HG03442 (cell line): ENCODE measurements around the gene SPATA20.

ENCODE experiments used
- ATAC-seq: cut with Tn5 transposase; IDR thresholded peaks from one replicate; pipeline ENCODE4 v1.9.1; 2021; ENCODE audit warnings: mild to moderate bottlenecking, moderate library complexity; ENCODE audit not compliant: unreplicated experiment

The SPATA20 gene

GRCh38 chr17:50573866-50574611, 27.1 kb downstream of the SPATA20 start:
- no peak for ATAC-seq

- ATAC-seq = no peak
Observed at GRCh38 chr17:50575581-50576210, 28.7 kb downstream of the SPATA20 start.

GRCh38 chr17:50576864-50577263, 29.9 kb downstream of the SPATA20 start:
- no peak for ATAC-seq

- ATAC-seq = no peak
Observed at GRCh38 chr17:50577451-50577954, 30.5 kb downstream of the SPATA20 start.

GRCh38 chr17:50578173-50578572, 31.2 kb downstream of the SPATA20 start:
- no peak for ATAC-seq

- ATAC-seq = no peak
Observed at GRCh38 chr17:50579399-50579798, 32.4 kb downstream of the SPATA20 start.

GRCh38 chr17:50580646-50581045, 33.7 kb downstream of the SPATA20 start:
- no peak for ATAC-seq

- ATAC-seq = no peak
Observed at GRCh38 chr17:50581316-50581715, 34.3 kb downstream of the SPATA20 start.

- no peak for ATAC-seq
Observed at GRCh38 chr17:50582741-50583140, 35.8 kb downstream of the SPATA20 start.

GRCh38 chr17:50583641-50584040, 36.7 kb downstream of the SPATA20 start:
- no peak for ATAC-seq

GRCh38 chr17:50584116-50584515, 37.1 kb downstream of the SPATA20 start:
- no peak for ATAC-seq

- no peak for ATAC-seq
Observed at GRCh38 chr17:50584749-50585148, 37.8 kb downstream of the SPATA20 start.

GRCh38 chr17:50585346-50585745, 38.4 kb downstream of the SPATA20 start:
- ATAC-seq = no peak

- ATAC-seq = no peak
Observed at GRCh38 chr17:50585891-50586290, 38.9 kb downstream of the SPATA20 start.

GRCh38 chr17:50586421-50587247, 39.7 kb downstream of the SPATA20 start:
- ATAC-seq = no peak

- ATAC-seq = no peak
Observed at GRCh38 chr17:50587571-50587970, 40.6 kb downstream of the SPATA20 start.

- ATAC-seq = no peak
Observed at GRCh38 chr17:50588391-50589049, 41.5 kb downstream of the SPATA20 start.

- no peak for ATAC-seq
Observed at GRCh38 chr17:50589095-50589705, 42.2 kb downstream of the SPATA20 start.

- no peak for ATAC-seq
Observed at GRCh38 chr17:50590946-50591737, 44.2 kb downstream of the SPATA20 start.

GRCh38 chr17:50593321-50593720, 46.3 kb downstream of the SPATA20 start:
- ATAC-seq = no peak
